Measurements from ENCODE around the gene RIMOC1. TPM values are rescaled to one million over a fixed set of nuclear protein-coding genes. Genes with fewer than 3 reads are reported as not detected.

RIMOC1 gene
- total RNA-seq, 1 experiment from 2014 or later: 43.4 TPM

GRCh38 chr5:41908374-41909079, 4.4 kb downstream of the RIMOC1 start:
- Histone ChIP-seq H3K4me1 (ENCODE audit: insufficient read depth, low read length, poor library complexity, severe bottlenecking) (peaks cover 6% of the 10 kb centered on the region), H3K27ac (ENCODE audit: low read depth, low read length, poor library complexity, severe bottlenecking) (no peak overlapping the region), H3K4me3 (ENCODE audit: low read depth, low read length, poor library complexity, severe bottlenecking) (no peak overlapping the region), H3K27me3 (replicated peaks; ENCODE audit: insufficient read depth, low read depth, low read length, poor library complexity) (no peaks in the 10 kb centered on the region), H3K9me3 (ENCODE audit: low read depth, low read length, poor library complexity, severe bottlenecking) (no peaks in the 10 kb centered on the region), H3K36me3 (ENCODE audit: insufficient read depth, low read length, poor library complexity, severe bottlenecking) (peaks cover 55% of the 10 kb centered on the region)
- CTCF ChIA-PET: no interaction called here
- no TSS peak for BruUV-seq (replicated peaks)
- TF ChIP-seq EZH2 (IDR thresholded peaks at IDR 0.05; ENCODE audit: borderline replicate concordance, low read depth, low read length, poor library complexity, severe bottlenecking): no peak
- no peak for TF ChIP-seq CTCF (conservative IDR thresholded peaks at IDR 0.05; ENCODE audit: low read depth, low read length)
- POLR2A ChIA-PET (ENCODE audit: low non-redundant PET): no interaction called here
- DNase-seq (ENCODE audit: low spot score): no peak
- intact Hi-C loops (cut with micrococcal nuclease; ENCODE audit: unreplicated experiment): no loop called here

GRCh38 chr5:41918105-41918504, 14.0 kb downstream of the RIMOC1 start:
- H3K27me3 ChIP-seq (replicated peaks; ENCODE audit: insufficient read depth, low read depth, low read length, poor library complexity): no peaks in the 10 kb centered on the region
- H3K4me1 ChIP-seq (ENCODE audit: insufficient read depth, low read length, poor library complexity, severe bottlenecking): no peaks in the 10 kb centered on the region
- no peak for TF ChIP-seq CTCF (conservative IDR thresholded peaks at IDR 0.05; ENCODE audit: low read depth, low read length)
- no peak for TF ChIP-seq EZH2 (IDR thresholded peaks at IDR 0.05; ENCODE audit: borderline replicate concordance, low read depth, low read length, poor library complexity, severe bottlenecking)
- ChIA-PET POLR2A (ENCODE audit: low non-redundant PET) (no interaction called here), CTCF (no interaction called here)
- peaks cover 45% of the 10 kb centered on the region for H3K36me3 ChIP-seq (ENCODE audit: insufficient read depth, low read length, poor library complexity, severe bottlenecking)
- BruUV-seq (replicated peaks): no TSS peak
- no peaks in the 10 kb centered on the region for H3K9me3 ChIP-seq (ENCODE audit: low read depth, low read length, poor library complexity, severe bottlenecking)
- DNase-seq (ENCODE audit: low spot score): no peak
- H3K4me3 ChIP-seq (ENCODE audit: low read depth, low read length, poor library complexity, severe bottlenecking): no peak overlapping the region
- no peak overlapping the region for H3K27ac ChIP-seq (ENCODE audit: low read depth, low read length, poor library complexity, severe bottlenecking)
- intact Hi-C loops (cut with micrococcal nuclease; ENCODE audit: unreplicated experiment): no loop called here

- no peak overlapping the region for H3K4me3 ChIP-seq (ENCODE audit: low read depth, low read length, poor library complexity, severe bottlenecking)
- no peaks in the 10 kb centered on the region for H3K9me3 ChIP-seq (ENCODE audit: low read depth, low read length, poor library complexity, severe bottlenecking)
- peaks cover 33% of the 10 kb centered on the region for H3K36me3 ChIP-seq (ENCODE audit: insufficient read depth, low read length, poor library complexity, severe bottlenecking)
- no peak for DNase-seq (ENCODE audit: low spot score)
- no peak for TF ChIP-seq CTCF (conservative IDR thresholded peaks at IDR 0.05; ENCODE audit: low read depth, low read length)
- no peak for TF ChIP-seq EZH2 (IDR thresholded peaks at IDR 0.05; ENCODE audit: borderline replicate concordance, low read depth, low read length, poor library complexity, severe bottlenecking)
- no peak overlapping the region for H3K27ac ChIP-seq (ENCODE audit: low read depth, low read length, poor library complexity, severe bottlenecking)
- H3K4me1 ChIP-seq (ENCODE audit: insufficient read depth, low read length, poor library complexity, severe bottlenecking): peaks cover 5% of the 10 kb centered on the region
- ChIA-PET POLR2A (ENCODE audit: low non-redundant PET) (no interaction called here), CTCF (no interaction called here)
- BruUV-seq (replicated peaks): no TSS peak
- intact Hi-C loops (cut with micrococcal nuclease; ENCODE audit: unreplicated experiment): no loop called here
- no peaks in the 10 kb centered on the region for H3K27me3 ChIP-seq (replicated peaks; ENCODE audit: insufficient read depth, low read depth, low read length, poor library complexity)
Measured at GRCh38 chr5:41921166-41921565, 17.0 kb downstream of the RIMOC1 start.

Measured in A673 (cell line).